ENCODE data around the gene FLRT2. TPM values are rescaled to one million over a fixed set of nuclear protein-coding genes. Genes with fewer than 3 reads are reported as not detected.

Gene FLRT2
- total RNA-seq, 5 donors from 2014 or later (not counting 1 experiment from before 2014, with no cell fraction given), result 0.03 to 0.35 (median 0.06) TPM; not detected in 2

- ChIA-PET CTCF (no interaction called here), POLR2A (no interaction called here)
- Mint-ChIP-seq H3K9me3 (no peaks in the 10 kb centered on the region), H3K36me3 (no peaks in the 10 kb centered on the region), H3K4me3 (no peak overlapping the region), H3K27me3 (no peaks in the 10 kb centered on the region), H3K27ac (no peak overlapping the region), H3K4me1 (no peaks in the 10 kb centered on the region)
- ATAC-seq (replicated peaks in 1 of 4) (no peak), DNase-seq (no peak)
- Histone ChIP-seq H3K4me1 (ENCODE audit: control insufficient read depth in 1 of 2, extremely low read depth in 1 of 2, insufficient read depth in 2 of 2, low read length in 2 of 2) (no peaks in the 10 kb centered on the region), H3K9me3 (no peaks in the 10 kb centered on the region), H3K4me3 (ENCODE audit: control insufficient read depth in 1 of 2, extremely low read depth in 1 of 2, low read length in 1 of 2) (no peak overlapping the region), H3K27ac (ENCODE audit: low read length) (no peak overlapping the region), H3K27me3 (replicated peaks in 1 of 2; ENCODE audit: control insufficient read depth in 2 of 2, extremely low read depth in 1 of 2, insufficient read depth in 2 of 2, low read length in 1 of 2) (peaks cover 0 to 2% of the 10 kb centered on the region in 2 experiments), H3K36me3 (ENCODE audit: control insufficient read depth in 2 of 2, extremely low read depth in 1 of 2, insufficient read depth in 1 of 2, low read length in 1 of 2) (no peaks in the 10 kb centered on the region)
- WGBS (ENCODE audit: insufficient coverage), result no CpG with 5 or more reads among the region's 8 CpGs
Observed at GRCh38 chr14:85580536-85581140, 50.7 kb downstream of the FLRT2 start.

GRCh38 chr14:85581691-85582090 is 51.7 kb downstream of the FLRT2 start:
- Mint-ChIP-seq H3K4me3 (no peak overlapping the region), H3K36me3 (no peaks in the 10 kb centered on the region), H3K9me3 (no peaks in the 10 kb centered on the region), H3K27ac (no peak overlapping the region), H3K4me1 (no peaks in the 10 kb centered on the region), H3K27me3 (no peaks in the 10 kb centered on the region)
- no CpG with 5 or more reads among the region's 1 CpG for WGBS (ENCODE audit: insufficient coverage)
- Histone ChIP-seq H3K27me3 (replicated peaks in 1 of 2; ENCODE audit: control insufficient read depth in 2 of 2, extremely low read depth in 1 of 2, insufficient read depth in 2 of 2, low read length in 1 of 2) (peaks cover 0 to 2% of the 10 kb centered on the region in 2 experiments), H3K4me1 (ENCODE audit: control insufficient read depth in 1 of 2, extremely low read depth in 1 of 2, insufficient read depth in 2 of 2, low read length in 2 of 2) (no peaks in the 10 kb centered on the region), H3K4me3 (ENCODE audit: control insufficient read depth in 1 of 2, extremely low read depth in 1 of 2, low read length in 1 of 2) (no peak overlapping the region), H3K9me3 (no peaks in the 10 kb centered on the region), H3K36me3 (ENCODE audit: control insufficient read depth in 2 of 2, extremely low read depth in 1 of 2, insufficient read depth in 1 of 2, low read length in 1 of 2) (no peaks in the 10 kb centered on the region), H3K27ac (ENCODE audit: low read length) (no peak overlapping the region)
- no peak for DNase-seq
- CTCF ChIA-PET, result no interaction called here
- ATAC-seq (replicated peaks in 1 of 4), result no peak
- POLR2A ChIA-PET, result no interaction called here

- H3K27ac ChIP-seq (ENCODE audit: low read length), result no peak overlapping the region
- POLR2A ChIA-PET, result interaction anchor here in 1 of 2 donors (0.7 kb wide), 1 partner anchor 57 kb away, joined by 7 read pairs; no protein-coding TSS in a partner anchor
- ATAC-seq (replicated peaks in 1 of 4) (no peak), DNase-seq (no peak)
- H3K27me3 Mint-ChIP-seq, result no peaks in the 10 kb centered on the region
- CTCF ChIA-PET, result no interaction called here
- no peak overlapping the region for H3K4me3 ChIP-seq (ENCODE audit: control insufficient read depth in 1 of 2, extremely low read depth in 1 of 2, low read length in 1 of 2)
- H3K4me1 Mint-ChIP-seq, result peaks cover 2 to 12% (median 3%) of the 10 kb centered on the region in 3 donors
- H3K4me1 ChIP-seq (ENCODE audit: control insufficient read depth in 1 of 2, extremely low read depth in 1 of 2, insufficient read depth in 2 of 2, low read length in 2 of 2), result peaks cover 0 to 3% of the 10 kb centered on the region in 2 experiments
- no peaks in the 10 kb centered on the region for H3K9me3 ChIP-seq
- H3K4me3 Mint-ChIP-seq, result no peak overlapping the region
- no peaks in the 10 kb centered on the region for H3K36me3 ChIP-seq (ENCODE audit: control insufficient read depth in 2 of 2, extremely low read depth in 1 of 2, insufficient read depth in 1 of 2, low read length in 1 of 2)
- H3K27me3 ChIP-seq (replicated peaks in 1 of 2; ENCODE audit: control insufficient read depth in 2 of 2, extremely low read depth in 1 of 2, insufficient read depth in 2 of 2, low read length in 1 of 2), result peaks cover 0 to 2% of the 10 kb centered on the region in 2 experiments
- no peaks in the 10 kb centered on the region for H3K36me3 Mint-ChIP-seq
- no CpG with 5 or more reads among the region's 5 CpGs for WGBS (ENCODE audit: insufficient coverage)
- no peaks in the 10 kb centered on the region for H3K9me3 Mint-ChIP-seq
- H3K27ac Mint-ChIP-seq, result no peak overlapping the region
Observed at GRCh38 chr14:85583380-85583779, 53.4 kb downstream of the FLRT2 start.

- no peak overlapping the region for H3K27ac Mint-ChIP-seq
- Histone ChIP-seq H3K27ac (ENCODE audit: low read length) (no peak overlapping the region), H3K4me1 (ENCODE audit: control insufficient read depth in 1 of 2, extremely low read depth in 1 of 2, insufficient read depth in 2 of 2, low read length in 2 of 2) (peaks cover 0 to 3% of the 10 kb centered on the region in 2 experiments), H3K27me3 (replicated peaks in 1 of 2; ENCODE audit: control insufficient read depth in 2 of 2, extremely low read depth in 1 of 2, insufficient read depth in 2 of 2, low read length in 1 of 2) (peaks cover 0 to 2% of the 10 kb centered on the region in 2 experiments), H3K36me3 (ENCODE audit: control insufficient read depth in 2 of 2, extremely low read depth in 1 of 2, insufficient read depth in 1 of 2, low read length in 1 of 2) (no peaks in the 10 kb centered on the region), H3K9me3 (no peaks in the 10 kb centered on the region), H3K4me3 (ENCODE audit: control insufficient read depth in 1 of 2, extremely low read depth in 1 of 2, low read length in 1 of 2) (no peak overlapping the region)
- DNase-seq (no peak), ATAC-seq (replicated peaks in 1 of 4) (no peak)
- 70% methylated on average over 5 of the region's 6 CpGs for WGBS (ENCODE audit: insufficient coverage)
- H3K9me3 Mint-ChIP-seq, result no peaks in the 10 kb centered on the region
- H3K4me3 Mint-ChIP-seq, result no peak overlapping the region
- ChIA-PET CTCF (no interaction called here), POLR2A (no interaction called here)
- no peaks in the 10 kb centered on the region for H3K27me3 Mint-ChIP-seq
- H3K4me1 Mint-ChIP-seq, result peaks cover 2 to 13% (median 3%) of the 10 kb centered on the region in 3 donors
- H3K36me3 Mint-ChIP-seq, result no peaks in the 10 kb centered on the region
Observed at GRCh38 chr14:85584481-85584880, 54.5 kb downstream of the FLRT2 start.

GRCh38 chr14:85587151-85587711 is 57.3 kb downstream of the FLRT2 start:
- ATAC-seq (replicated peaks in 1 of 4), result no peak
- WGBS (ENCODE audit: insufficient coverage), result no CpG with 5 or more reads among the region's 6 CpGs
- Mint-ChIP-seq H3K9me3 (peaks cover 2 to 4% (median 3%) of the 10 kb centered on the region in 3 donors), H3K36me3 (no peaks in the 10 kb centered on the region), H3K4me3 (no peak overlapping the region), H3K4me1 (peaks cover 2 to 13% (median 3%) of the 10 kb centered on the region in 3 donors), H3K27ac (no peak overlapping the region), H3K27me3 (peaks cover 0 to 7% of the 10 kb centered on the region in 2 donors)
- DNase-seq, result no peak
- H3K4me1 ChIP-seq (ENCODE audit: control insufficient read depth in 1 of 2, extremely low read depth in 1 of 2, insufficient read depth in 2 of 2, low read length in 2 of 2), result peaks cover 0 to 3% of the 10 kb centered on the region in 2 experiments
- H3K9me3 ChIP-seq, result no peaks in the 10 kb centered on the region
- peaks cover 0 to 2% of the 10 kb centered on the region in 2 experiments for H3K27me3 ChIP-seq (replicated peaks in 1 of 2; ENCODE audit: control insufficient read depth in 2 of 2, extremely low read depth in 1 of 2, insufficient read depth in 2 of 2, low read length in 1 of 2)
- ChIA-PET CTCF (no interaction called here), POLR2A (no interaction called here)
- H3K36me3 ChIP-seq (ENCODE audit: control insufficient read depth in 2 of 2, extremely low read depth in 1 of 2, insufficient read depth in 1 of 2, low read length in 1 of 2), result no peaks in the 10 kb centered on the region
- H3K4me3 ChIP-seq (ENCODE audit: control insufficient read depth in 1 of 2, extremely low read depth in 1 of 2, low read length in 1 of 2), result no peak overlapping the region
- H3K27ac ChIP-seq (ENCODE audit: low read length), result no peak overlapping the region

- Mint-ChIP-seq H3K9me3 (peaks cover 2 to 8% (median 3%) of the 10 kb centered on the region in 3 donors), H3K4me3 (no peak overlapping the region), H3K4me1 (peaks cover 2 to 13% (median 3%) of the 10 kb centered on the region in 3 donors), H3K36me3 (no peaks in the 10 kb centered on the region), H3K27ac (no peak overlapping the region), H3K27me3 (peaks cover 0 to 7% of the 10 kb centered on the region in 2 donors)
- Histone ChIP-seq H3K4me1 (ENCODE audit: control insufficient read depth in 1 of 2, extremely low read depth in 1 of 2, insufficient read depth in 2 of 2, low read length in 2 of 2) (peaks cover 0 to 3% of the 10 kb centered on the region in 2 experiments), H3K4me3 (ENCODE audit: control insufficient read depth in 1 of 2, extremely low read depth in 1 of 2, low read length in 1 of 2) (no peak overlapping the region), H3K9me3 (no peaks in the 10 kb centered on the region), H3K27ac (ENCODE audit: low read length) (no peak overlapping the region), H3K36me3 (ENCODE audit: control insufficient read depth in 2 of 2, extremely low read depth in 1 of 2, insufficient read depth in 1 of 2, low read length in 1 of 2) (no peaks in the 10 kb centered on the region), H3K27me3 (replicated peaks in 1 of 2; ENCODE audit: control insufficient read depth in 2 of 2, extremely low read depth in 1 of 2, insufficient read depth in 2 of 2, low read length in 1 of 2) (no peaks in the 10 kb centered on the region)
- ChIA-PET POLR2A (no interaction called here), CTCF (no interaction called here)
- no peak for DNase-seq
- ATAC-seq (replicated peaks in 1 of 4), result no peak
Observed at GRCh38 chr14:85590784-85591183, 60.8 kb downstream of the FLRT2 start.
